Measurements from ENCODE around the gene SERPINA12. TPM values are rescaled to one million over a fixed set of nuclear protein-coding genes. Genes with fewer than 3 reads are reported as not detected.

SERPINA12 gene
- total and polyA plus RNA-seq, 2 of the 13 experiments (the other 11 are each of a cell fraction or from before 2014, with no cell fraction given): 0.08 TPM; not detected in 1

GRCh38 chr14:94458096-94458495 is 51.2 kb downstream of the SERPINA12 start (continued):
- no peak for TF ChIP-seq ZNF362 (CRISPR knock-in tag; IDR thresholded peaks at IDR 0.05; ENCODE audit: borderline replicate concordance)
- TF ChIP-seq GRHL1 (CRISPR knock-in tag; conservative IDR thresholded peaks at IDR 0.05): no peak
- TF ChIP-seq PLRG1 (conservative IDR thresholded peaks at IDR 0.05): no peak
- TF ChIP-seq MZF1 (CRISPR knock-in tag; IDR thresholded peaks at IDR 0.05; ENCODE audit: borderline replicate concordance): no peak
- no peak for TF ChIP-seq REST (IDR thresholded peaks at IDR 0.05; ENCODE audit: borderline replicate concordance in 1 of 2, low read depth in 1 of 2, low read length in 2 of 2)
- no peak for TF ChIP-seq YEATS4 (CRISPR knock-in tag; IDR thresholded peaks at IDR 0.05; ENCODE audit: borderline replicate concordance)
- TF ChIP-seq DNMT1 (CRISPR knock-in tag; IDR thresholded peaks at IDR 0.05): no peak
- TF ChIP-seq NFIB (CRISPR knock-in tag; IDR thresholded peaks at IDR 0.05; ENCODE audit: borderline replicate concordance): no peak

All from HepG2 (cell line).